GM18867 (cell line): ENCODE results near the gene DAD1.
A peak's percentile ranks its signal among the peaks of the same experiment; 100 is the strongest.
"Not testable (repeated sequence)": the region's sequence is repeated elsewhere in the genome, so short reads cannot be mapped to it uniquely, and the experiment has no call there.

Experiments used
- ATAC-seq: cut with Tn5 transposase; IDR thresholded peaks from one replicate; pipeline ENCODE4 v1.9.1; 2021; ENCODE audit warnings: mild to moderate bottlenecking, moderate library complexity; ENCODE audit not compliant: unreplicated experiment

The DAD1 gene

DNA sequence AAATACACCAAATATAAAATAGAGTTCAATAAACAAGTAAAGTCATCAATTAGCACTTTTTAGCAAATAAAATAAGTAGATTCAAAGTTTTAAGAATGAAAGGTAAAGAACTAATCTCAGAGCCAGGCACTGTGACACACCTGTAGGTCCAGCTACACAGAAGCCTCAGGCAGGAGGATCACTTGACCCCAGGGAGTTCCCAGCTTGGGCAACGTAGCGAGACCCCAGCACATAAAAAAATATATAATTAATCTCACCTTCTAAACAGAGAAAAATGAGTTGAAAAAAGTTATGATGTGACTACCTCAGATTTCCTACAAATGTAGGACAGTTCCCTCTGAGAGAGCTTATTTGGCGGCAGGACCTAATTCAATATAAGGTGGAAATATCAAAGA, 19.3 kb downstream of the DAD1 start:
- ATAC-seq: no peak

DNA sequence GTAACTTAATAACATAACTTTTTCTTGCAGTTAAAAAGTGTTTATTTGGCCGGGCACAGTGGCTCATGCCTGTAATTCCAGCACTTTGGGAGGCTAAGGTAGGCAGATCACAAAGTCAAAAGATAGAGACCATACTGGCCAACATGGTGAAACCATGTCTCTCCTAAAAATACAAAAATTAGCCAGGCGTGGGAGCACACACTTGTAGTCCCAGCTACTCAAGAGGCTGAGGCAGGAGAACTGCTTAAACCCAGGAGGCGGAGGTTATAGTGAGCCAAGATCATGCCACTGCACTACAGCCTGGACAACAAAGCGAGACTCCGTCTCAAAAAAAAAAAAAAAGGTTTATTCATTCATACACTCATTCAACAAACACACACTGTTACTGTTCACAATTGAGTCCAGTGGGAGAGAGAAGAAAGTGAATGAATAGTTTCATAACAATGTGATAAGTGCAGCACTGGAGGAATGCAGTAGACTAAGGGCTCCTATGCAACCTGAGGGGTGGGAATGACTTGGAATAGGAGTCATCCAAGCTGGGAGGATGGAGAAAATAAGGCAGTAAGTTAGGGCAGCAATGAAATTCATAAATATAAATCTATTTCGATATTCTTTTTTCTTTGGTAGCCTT, 19.8 kb downstream of the DAD1 start:
- no peak for ATAC-seq

DNA sequence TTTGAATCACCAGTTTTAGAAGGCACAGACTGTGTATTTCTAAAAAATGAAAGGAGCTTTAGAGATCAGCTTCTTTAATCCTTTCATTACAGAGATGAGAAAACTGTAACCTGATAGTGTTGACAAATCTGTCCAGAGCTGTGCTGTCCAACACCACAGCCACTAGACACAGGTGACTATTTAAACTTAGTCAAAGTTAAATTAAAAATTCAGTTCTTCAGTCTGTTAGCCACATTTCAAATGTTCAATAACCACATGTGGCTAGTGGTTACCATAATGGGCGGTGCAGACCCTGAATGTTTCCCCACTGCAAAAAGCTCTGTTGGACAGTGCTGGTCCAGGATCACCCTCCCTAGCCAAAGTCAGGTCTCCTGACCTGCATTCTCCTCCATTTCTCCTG, 21.6 kb downstream of the DAD1 start:
- ATAC-seq: no peak

DNA sequence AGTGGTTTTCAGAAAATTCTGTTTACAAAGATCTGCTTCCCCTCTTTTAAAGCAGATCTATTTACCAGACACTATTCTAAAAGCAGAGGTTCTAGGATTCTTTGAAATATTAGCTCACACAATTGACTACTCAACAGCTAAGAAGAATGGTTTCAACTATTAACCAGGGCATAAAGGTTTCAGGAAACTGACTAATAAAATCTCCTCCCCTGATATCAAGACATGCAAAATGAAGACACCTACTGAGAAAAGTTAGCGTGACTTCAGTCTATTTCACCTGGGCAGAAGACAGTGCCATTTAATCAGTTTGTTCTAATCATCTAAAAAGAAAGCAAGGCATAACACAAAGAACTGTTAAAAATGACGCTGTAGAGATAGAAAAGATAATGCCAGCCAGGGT, 22.2 kb downstream of the DAD1 start:
- no peak for ATAC-seq

DNA sequence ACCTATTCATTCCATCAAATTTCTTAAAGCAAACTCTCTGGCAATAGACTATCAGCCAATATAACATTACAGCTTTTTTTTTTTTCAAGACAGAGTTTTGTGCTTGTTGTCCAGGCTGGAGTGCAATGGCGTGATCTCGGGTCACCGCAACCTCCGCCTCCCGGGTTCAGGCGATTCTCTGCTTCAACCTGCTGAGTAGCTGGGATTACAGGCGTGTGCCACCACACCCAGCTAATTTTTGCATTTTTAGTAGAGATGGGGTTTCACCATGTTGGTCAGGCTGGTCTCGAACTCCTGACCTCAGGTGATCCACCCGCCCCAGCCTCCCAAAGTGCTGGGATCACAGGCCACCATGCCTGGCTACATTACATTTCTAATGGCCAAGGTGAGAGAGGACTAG, 22.8 kb downstream of the DAD1 start:
- not testable (repeated sequence) for ATAC-seq

DNA sequence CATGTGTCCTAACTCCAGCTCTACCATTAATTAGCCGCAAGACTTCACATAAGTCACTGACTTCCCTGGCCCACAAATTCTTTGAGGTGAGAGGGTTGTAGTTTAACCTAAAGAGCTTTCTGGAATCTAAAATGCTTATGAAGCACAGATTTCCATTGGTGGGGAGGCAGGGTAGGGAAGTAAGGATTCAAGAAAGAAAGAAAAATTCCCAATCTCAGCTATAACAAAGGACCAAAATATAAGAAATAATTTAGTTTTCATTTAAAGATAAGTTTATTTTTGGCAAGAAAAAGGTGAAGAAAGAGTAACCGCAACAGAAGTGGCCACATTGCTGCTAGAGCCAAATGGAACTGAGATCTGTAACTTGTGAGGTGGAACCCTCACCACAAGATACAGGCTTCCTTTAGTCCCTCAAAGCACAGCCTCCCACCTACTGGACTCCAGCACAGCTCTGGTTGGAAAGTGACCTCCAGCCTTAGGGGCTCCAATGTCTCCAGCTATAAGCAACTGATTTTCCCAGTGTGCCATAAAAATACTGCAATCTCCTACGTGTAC, 23.6 kb downstream of the DAD1 start:
- peak; percentile 45 for ATAC-seq

DNA sequence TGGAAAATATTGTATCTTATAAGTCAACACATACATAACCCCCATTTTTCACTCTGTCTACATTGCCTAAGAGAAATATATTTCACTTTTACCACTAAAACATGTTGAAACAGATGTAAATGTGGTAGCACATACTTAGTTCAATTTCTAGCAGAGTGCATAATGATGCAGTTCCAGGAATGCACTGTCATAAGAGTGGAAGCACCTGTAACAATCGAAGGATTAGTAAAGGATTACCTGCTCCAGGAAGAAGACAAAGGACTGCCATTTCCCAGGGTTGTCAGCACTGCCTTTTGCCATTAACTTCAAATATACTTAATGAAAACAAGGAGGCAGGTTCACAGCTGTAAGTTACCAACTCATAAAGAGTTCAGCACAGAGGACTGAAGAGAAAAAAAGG, 24.6 kb downstream of the DAD1 start:
- no peak for ATAC-seq

DNA sequence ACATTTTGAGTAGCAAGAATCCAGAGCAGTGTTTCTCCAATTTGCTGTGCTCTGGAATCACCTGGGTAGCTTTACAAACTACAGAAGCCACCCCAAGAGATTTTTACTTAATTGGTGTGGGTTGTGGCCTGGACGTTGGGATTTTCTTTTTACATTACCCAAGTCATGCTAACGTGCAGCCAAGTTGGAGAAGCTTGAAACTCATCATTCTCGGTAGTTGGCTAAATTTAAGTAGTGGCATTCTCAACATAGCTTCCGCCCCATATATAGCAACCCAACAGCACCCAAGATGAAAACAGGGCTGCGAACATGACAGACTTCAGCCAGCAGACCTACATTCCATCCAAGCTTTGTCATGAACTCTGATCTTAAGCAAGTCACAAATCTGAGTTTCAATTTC, 25.0 kb downstream of the DAD1 start:
- peak; percentile 31 for ATAC-seq

DNA sequence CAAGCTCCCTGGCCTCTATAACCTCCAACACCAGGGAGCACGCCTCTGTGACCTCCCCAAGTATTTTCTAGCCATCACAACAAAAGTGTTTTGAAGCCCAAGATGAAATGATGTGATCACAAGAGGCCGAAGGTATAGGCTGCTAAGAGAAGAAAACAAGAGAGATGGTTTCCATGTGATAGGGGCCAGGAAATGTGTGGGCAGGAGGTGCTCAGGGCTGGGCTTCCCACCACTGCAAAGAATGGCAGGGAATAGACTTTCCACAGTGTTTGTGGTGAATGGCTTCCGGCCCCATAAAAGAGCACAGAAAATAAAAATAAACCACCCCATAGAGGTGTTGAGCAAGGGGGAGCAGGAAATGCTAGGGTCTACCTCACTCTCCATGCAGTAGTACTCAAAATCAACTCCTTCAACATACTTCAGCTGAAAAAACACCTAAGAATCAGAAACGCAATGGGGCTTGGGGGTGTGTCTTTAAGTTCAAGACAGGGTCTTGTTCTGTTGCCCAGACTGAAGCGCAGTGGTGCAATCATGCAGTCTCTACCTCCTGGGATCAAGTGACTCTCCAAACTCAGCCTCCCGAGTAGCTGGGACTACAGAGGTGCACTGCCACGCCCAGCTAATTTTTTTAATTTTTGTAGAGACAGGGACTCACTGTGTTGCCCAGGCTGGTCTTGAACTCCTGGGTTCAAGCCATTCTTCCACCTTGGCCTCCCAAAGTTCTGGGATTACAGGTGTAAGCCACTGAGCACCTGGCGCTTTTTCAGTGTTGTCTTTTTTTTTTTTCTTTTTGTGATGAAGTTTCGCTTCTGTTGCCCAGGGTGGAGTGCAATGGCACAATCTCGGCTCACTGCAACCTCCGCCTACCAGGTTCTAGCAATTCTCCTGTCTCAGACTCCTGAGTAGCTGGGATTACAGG, 27.1 kb downstream of the DAD1 start:
- no peak for ATAC-seq

DNA sequence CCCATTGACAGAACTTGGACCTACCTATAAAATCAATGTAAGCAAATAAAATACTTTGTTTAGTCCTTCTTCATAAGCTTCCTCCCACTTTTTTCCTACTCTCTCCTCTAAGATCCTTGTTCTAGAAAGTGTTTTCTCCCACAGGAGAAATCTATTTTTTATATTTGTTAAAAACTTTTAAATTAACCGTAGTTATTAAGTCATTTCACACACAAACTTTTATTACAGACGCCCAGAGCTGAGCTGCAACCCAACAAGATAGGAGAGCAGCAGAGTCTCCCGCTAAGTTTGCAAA, 27.7 kb downstream of the DAD1 start:
- no peak for ATAC-seq

DNA sequence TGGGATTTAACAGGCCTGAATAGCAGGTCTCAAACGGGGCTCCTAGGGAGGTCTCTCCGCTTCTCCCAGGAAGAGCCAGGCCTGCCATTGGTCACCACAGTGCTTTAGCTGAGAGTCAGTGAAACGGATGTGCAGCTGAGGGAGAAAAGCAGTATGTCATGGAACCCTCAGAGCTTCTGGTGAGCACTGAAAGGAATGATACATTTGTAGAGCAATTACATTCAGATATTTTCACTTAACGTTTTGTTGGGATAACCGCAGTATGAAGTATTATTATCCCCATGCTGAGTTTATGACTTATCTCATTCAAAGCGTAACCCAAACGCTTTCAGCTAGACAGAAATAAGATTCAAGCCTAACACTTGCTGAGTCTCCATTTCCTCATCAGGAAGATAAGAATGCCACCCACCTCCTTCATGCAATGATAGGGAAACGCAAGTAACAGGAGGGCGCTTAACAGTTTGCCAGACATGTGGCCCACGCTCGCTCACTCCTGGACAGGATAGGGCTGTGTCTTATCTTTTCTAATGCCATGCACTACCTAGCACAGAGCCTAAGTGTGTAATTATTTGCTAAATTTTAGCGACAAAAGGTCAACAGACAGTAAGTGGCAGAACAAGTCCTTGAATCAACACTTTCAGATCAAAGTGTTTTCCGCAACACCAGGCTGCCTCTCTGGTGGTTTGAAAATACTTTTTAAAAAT, 28.2 kb downstream of the DAD1 start:
- no peak for ATAC-seq

DNA sequence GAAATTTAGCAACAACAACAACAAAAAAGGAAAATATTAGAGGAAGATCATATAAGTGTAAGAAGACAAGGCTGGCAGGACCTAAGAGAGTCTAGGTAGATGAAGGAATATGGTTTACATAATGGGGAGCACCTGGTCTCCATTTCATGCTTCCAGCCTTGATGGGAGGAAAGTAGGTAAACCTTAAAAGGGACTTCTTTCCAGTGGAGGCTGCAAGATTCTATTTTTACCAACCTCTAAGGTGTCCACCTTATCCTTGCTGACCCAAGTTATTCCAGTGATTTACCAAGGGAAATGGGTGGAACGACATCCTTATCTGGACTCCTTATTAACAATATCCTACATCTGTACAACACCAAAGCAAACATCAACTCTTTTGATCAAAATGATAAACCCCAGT, 30.0 kb downstream of the DAD1 start:
- no peak for ATAC-seq

DNA sequence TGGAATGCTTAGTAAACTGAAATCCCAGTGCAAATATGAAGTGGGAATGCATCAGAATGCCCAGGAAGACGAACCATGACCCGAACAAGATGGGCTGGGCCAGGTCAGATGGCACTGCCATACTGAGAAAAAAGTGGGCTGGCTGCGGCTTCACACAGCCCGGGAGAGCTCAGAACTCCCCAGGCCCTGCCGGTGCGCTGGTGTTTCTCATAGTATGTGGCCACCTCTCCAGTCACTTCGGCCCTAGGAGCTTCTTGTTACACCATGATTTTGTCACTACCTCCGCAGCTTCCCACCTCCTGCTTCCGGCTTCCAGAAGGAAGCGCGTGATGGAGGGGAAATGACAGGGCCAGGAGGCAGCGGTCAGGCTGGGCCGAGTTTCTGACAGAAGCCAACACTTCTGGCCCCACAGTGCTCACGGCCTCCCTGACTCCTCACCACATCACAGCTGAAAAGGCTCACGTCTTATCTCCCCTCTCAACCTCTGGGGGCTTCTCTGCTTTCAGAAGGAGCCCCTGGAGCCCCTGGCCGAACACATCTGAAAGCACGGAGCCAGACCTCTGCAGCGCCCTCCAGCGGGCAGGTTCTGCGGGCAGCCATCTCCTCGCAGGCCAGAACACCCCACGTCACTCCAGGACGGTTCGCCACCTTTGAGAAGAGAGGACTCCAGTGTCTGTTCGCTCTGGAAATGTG, 30.7 kb downstream of the DAD1 start:
- no peak for ATAC-seq

DNA sequence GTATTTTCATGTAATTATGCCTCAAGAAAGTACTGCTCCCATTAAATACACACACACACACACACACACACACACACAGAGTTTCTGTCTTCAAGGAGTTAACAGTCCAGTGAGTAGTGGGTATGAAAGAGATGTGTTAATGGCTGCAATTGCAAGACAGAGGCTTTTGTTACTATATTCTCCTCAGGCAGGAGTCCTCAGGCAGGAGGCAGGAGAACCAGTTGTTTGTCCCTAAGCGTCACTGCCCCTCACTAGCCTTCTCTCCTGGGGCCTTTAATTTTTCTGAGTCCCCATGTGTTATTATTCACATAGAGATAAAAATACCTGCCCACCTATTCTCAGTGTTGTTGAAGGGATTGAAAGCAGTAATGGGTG, 31.2 kb downstream of the DAD1 start:
- no peak for ATAC-seq

DNA sequence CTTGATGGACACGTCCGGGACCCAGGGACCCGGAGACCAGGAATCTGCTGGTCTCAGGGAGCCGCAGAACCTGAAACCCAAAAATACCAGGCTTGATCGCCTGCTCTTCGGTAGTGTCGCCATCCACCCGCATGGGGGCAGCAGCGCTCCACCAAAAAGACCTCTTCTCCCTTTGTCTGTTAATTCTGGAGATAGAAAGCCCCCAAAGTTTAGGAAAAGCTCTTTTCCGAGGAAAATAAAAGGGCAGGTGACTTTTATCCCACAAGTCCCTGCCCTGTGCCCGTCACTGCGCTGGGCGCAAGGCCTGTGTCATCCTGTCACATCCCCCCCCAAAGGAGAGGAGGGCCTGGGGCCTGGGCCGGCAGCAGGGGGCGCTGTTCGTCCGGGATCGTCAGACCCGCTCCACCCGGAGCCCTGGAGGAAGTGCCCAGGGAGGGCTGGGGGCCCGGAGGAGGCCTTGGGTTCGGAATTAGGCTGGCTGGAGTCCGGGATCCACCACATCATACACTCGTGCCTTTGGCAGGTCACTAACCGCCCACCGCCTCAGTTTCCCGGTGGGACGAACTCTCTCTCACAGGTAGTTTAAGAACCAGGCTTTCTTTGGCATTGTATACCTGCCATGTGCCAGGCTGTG, 31.9 kb downstream of the DAD1 start:
- peak; percentile 32 for ATAC-seq

DNA sequence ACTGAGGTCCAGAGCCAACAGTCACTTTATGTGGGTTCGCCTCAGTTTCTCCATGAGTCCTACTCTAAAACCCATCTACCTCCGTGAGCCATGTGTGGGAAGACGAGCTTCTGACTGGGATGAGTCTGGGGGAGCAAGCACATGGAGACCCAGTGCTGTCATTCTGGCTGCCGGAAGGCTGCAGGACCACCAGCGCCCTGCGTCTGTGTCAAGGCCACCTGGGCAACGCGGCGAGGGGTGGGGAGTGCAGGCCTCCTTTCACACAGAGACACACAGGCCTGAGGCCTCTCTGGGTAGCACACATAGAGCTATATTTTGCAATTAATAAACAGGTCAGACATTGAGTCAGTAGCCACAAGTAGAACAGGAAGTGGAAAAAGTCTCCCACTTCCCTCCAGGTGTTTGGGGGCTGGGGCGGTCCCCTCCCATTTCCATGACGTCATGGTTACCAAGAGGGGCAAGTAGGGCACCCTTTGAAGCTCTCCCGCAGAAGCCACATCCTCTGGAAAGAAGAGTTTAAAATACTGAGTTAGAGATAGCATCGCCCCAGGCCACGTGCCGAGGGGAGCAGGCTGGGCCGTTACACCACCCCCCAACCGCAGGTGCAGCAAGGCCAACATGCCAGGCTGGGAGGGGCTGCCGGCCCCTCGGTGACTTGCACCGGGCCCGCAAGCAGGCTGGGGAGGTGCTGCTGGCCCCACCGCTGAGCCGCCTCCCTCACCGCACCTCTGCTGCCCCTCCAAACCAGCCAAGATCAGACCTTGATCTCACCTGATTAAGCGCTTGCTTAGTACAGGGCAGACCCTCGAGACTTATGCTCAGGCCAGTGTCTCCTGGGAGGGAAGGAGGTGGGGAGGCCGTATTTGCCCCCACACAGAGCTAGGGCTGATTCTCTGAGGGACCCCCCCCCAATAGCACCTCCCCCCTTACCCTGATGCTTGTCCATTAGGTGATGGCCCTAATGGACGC, 32.7 kb downstream of the DAD1 start:
- ATAC-seq: peak; percentile 72

DNA sequence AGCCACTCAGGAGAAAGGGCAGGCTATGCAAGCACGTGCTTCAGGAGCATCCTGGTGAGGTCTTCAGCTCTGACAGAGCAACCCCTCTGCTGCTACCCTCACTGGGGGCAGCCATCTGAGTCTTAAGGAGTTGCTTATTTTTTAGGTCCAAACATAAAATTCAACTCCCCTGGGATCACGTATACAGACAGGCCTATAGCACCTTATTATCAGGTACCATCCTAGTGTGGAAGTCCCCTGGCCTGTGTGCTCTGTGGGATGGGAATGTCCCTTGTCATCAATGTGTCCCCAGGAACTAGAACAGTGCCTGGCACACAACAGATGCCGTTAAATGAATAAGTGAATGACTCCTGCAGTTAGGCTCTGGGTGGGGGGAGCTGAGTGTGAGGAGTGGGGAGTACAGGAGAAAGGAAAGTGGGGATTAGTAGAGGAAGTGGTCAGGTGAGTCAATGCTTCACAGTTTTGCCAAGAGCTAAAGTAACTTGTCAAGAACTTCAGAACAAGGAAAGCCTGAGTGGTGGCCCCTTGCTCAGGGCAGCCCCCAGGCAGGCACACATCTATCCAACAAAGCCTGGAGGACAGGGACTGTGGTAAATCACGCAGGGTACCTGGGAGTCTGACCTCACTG, 33.5 kb downstream of the DAD1 start:
- ATAC-seq: peak; percentile 4

DNA sequence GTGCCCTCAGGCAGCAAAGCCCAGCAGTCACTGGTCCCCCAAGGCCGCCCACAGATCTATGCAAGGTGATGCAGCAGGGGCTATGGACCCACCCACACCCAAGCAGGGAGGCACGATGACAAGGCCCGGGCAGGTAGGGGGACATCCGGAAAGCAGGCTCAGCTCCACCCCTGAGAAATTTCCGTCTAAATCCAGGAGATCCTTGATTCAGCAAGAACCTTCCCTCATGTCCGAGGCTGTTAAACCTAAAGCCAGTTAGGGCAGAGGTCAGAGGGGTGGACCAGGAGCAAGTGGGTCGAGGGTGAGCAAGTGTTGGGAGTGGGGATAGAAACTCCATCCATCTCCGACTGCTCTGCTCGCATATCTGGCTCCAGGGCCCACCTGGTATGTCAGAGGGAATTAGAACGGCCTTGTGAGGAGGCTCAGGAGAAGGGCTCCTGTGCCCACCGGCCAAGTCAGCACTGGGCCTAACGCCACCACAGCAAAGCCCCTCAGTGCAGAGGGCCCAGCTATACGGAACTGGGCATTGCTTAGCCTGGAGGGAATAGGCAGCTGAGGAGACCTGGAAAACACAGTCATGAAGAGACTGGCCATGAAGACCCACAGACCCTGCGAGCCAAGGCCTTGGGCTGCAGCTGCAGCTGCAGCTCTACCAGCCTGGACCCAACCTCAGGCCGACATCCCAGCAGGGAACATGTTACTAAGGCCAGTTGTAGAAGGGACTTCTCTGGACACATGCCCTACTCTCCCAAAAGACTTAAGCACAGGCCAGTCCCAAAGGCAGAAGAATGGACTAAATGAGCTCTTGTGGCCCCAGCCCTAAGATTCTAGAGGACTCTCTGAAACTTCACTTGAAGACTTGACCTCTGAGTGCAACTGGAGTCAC, 34.3 kb downstream of the DAD1 start:
- no peak for ATAC-seq
